ENCODE data around the gene ASIC3. TPM values are rescaled to one million over a fixed set of nuclear protein-coding genes. Genes with fewer than 3 reads are reported as not detected.

ASIC3 gene
- total RNA-seq, 1 donor from 2014 or later = 2.2 TPM

Other genes starting within 250 kb of the ASIC3 start
- gene TMEM176B, start 248.2 kb upstream of the ASIC3 start, total RNA-seq (ENCODE audit: insufficient read depth, low replicate concordance) = 107 TPM
- 68.1 TPM for gene TMEM176A, start 247.8 kb upstream of the ASIC3 start, total RNA-seq (ENCODE audit: insufficient read depth, low replicate concordance)
- gene AOC1, start 196.0 kb upstream of the ASIC3 start, total RNA-seq (ENCODE audit: insufficient read depth, low replicate concordance) = 0.96 TPM
- gene KCNH2, start 70.2 kb upstream of the ASIC3 start, total RNA-seq (ENCODE audit: insufficient read depth, low replicate concordance) = 25.3 TPM
- gene NOS3, start 57.5 kb upstream of the ASIC3 start, total RNA-seq (ENCODE audit: insufficient read depth, low replicate concordance) = 4.6 TPM
- gene ATG9B, start 24.0 kb upstream of the ASIC3 start, total RNA-seq (ENCODE audit: insufficient read depth, low replicate concordance) = 2.6 TPM
- 27.7 TPM for gene ABCB8, start 20.1 kb upstream of the ASIC3 start, total RNA-seq (ENCODE audit: insufficient read depth, low replicate concordance)
- gene CDK5, start 9.4 kb downstream of the ASIC3 start, total RNA-seq (ENCODE audit: insufficient read depth, low replicate concordance) = 5.5 TPM
- 52.0 TPM for gene SLC4A2, start 11.1 kb downstream of the ASIC3 start, total RNA-seq (ENCODE audit: insufficient read depth, low replicate concordance)
- gene FASTK, start 32.3 kb downstream of the ASIC3 start, total RNA-seq (ENCODE audit: insufficient read depth, low replicate concordance) = 63.1 TPM
- 26.0 TPM for gene TMUB1, start 35.0 kb downstream of the ASIC3 start, total RNA-seq (ENCODE audit: insufficient read depth, low replicate concordance)
- 66.0 TPM for gene AGAP3, start 37.9 kb downstream of the ASIC3 start, total RNA-seq (ENCODE audit: insufficient read depth, low replicate concordance)
- not detected for gene GBX1, start 119.2 kb downstream of the ASIC3 start, total RNA-seq (ENCODE audit: insufficient read depth, low replicate concordance)
- gene ASB10, start 138.7 kb downstream of the ASIC3 start, total RNA-seq (ENCODE audit: insufficient read depth, low replicate concordance) = not detected
- not detected for gene H2BK1, start 162.0 kb downstream of the ASIC3 start, total RNA-seq (ENCODE audit: insufficient read depth, low replicate concordance)
- 12.8 TPM for gene ABCF2, start 178.7 kb downstream of the ASIC3 start, total RNA-seq (ENCODE audit: insufficient read depth, low replicate concordance)
- gene CHPF2, start 184.0 kb downstream of the ASIC3 start, total RNA-seq (ENCODE audit: insufficient read depth, low replicate concordance) = 33.5 TPM
- gene SMARCD3, start 200.2 kb downstream of the ASIC3 start, total RNA-seq (ENCODE audit: insufficient read depth, low replicate concordance) = 59.0 TPM

Data from umbilical cord (tissue), 1 donor.